HG03575 (cell line): ENCODE measurements around the gene SRPK2.

Source experiments
- ATAC-seq: cut with Tn5 transposase; IDR thresholded peaks from one replicate; pipeline ENCODE4 v1.9.1; 2021; ENCODE audit not compliant: unreplicated experiment, insufficient number of reproducible peaks, low FRiP score; ENCODE audit errors: extremely low read depth

Gene SRPK2

GRCh38 chr7:105180002-105180401 lies 208.7 kb downstream of the SRPK2 start:
- ATAC-seq: no peak

DNA sequence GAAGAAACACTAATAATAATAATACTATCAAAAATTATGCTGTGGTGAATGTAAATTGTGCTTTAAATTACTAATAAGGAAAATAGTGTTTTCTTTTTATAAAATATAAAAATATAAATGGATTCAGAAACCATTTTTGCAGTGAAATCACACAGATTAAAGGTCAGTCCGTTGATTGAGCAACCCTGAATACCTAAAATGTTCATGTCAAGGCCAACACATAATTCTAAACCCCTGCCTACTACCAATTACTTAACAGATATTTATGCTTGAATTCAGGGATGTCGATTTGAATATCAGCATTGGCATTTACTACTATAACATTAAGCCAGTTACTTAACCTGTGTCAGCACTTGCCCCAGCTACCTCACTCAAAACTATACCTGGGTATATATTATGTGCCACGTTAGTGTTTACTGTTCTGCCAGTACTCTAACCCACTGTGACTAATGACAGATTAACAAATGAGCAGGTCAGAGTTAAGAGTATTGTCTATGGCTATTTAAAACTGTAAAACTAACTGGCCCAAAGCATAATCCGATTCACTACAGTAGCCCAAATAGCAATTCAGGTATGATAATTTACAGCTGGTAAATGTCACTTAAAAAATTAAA lies 209.7 kb downstream of the SRPK2 start:
- ATAC-seq: no peak

DNA sequence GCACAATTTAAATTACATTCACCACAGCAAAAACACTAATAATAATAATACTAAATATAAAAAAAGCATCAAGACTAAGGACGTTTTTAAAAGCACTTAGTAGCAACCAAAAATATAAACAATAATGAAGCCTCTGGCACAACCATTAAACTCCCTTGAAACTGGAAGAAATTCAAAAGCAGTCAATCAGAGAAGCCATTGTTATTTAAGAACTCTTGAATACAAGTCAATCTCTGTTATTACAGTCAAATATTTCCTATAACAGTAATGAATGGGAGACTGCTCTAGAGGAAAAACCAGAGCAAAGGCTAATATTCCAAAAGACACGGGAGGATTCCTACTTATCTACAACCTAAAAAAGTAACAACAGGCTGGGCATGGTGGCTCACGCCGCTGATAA lies 210.5 kb downstream of the SRPK2 start:
- no peak for ATAC-seq

- no peak for ATAC-seq
Observed at GRCh38 chr7:105177026-105177425, 211.7 kb downstream of the SRPK2 start.

GRCh38 chr7:105173586-105173985 lies 215.1 kb downstream of the SRPK2 start:
- ATAC-seq: no peak

- no peak for ATAC-seq
Observed at GRCh38 chr7:105164751-105165150, 224.0 kb downstream of the SRPK2 start.

GRCh38 chr7:105163718-105164117 lies 225.0 kb downstream of the SRPK2 start:
- ATAC-seq: no peak

- ATAC-seq: no peak
Observed at GRCh38 chr7:105161366-105161765, 227.4 kb downstream of the SRPK2 start.

GRCh38 chr7:105157278-105157677 lies 231.4 kb downstream of the SRPK2 start:
- ATAC-seq: no peak

- ATAC-seq: no peak
Observed at GRCh38 chr7:105156731-105157130, 232.0 kb downstream of the SRPK2 start.

DNA sequence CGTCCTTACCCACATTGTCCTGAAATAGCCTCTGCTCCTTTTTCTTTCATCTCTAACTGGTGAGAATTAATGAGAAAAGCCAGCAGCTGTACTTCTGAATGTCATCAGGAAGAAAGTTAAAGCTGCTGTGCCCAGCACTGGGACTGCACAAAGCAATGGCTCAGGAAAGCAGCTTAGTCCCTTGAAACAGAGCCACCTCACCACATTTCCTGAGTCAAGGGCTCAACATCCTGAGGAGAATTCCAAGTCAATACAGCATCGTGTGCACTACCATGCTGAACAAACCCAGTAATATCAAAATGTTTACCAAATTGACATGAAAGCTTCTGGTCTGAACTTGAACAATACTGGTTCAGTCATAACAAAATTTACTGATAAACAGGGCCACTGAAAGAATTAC lies 234.6 kb downstream of the SRPK2 start:
- ATAC-seq: no peak

GRCh38 chr7:105153531-105153930 lies 235.2 kb downstream of the SRPK2 start:
- no peak for ATAC-seq

DNA sequence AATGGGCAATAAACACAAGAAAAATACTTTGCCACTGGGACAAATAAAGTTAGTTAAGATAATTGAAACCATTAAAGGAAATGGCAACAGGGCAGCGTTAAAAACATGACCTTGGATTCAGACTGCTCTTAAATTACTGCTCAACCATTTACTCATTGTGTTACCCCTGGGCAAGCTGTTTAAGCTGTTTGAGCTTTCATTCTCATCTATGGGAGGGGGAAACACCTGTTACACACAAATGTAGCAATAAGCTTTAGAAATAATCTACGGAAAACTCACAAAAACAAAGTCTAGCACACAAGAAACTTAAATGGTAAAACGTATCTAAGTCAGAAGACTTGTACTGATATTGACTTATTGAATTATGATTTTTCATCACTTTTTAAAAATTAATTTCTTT lies 237.6 kb downstream of the SRPK2 start:
- ATAC-seq: no peak

GRCh38 chr7:105149827-105150226 lies 238.9 kb downstream of the SRPK2 start:
- no peak for ATAC-seq

- ATAC-seq: no peak
Observed at GRCh38 chr7:105141068-105141467, 247.7 kb downstream of the SRPK2 start.

DNA sequence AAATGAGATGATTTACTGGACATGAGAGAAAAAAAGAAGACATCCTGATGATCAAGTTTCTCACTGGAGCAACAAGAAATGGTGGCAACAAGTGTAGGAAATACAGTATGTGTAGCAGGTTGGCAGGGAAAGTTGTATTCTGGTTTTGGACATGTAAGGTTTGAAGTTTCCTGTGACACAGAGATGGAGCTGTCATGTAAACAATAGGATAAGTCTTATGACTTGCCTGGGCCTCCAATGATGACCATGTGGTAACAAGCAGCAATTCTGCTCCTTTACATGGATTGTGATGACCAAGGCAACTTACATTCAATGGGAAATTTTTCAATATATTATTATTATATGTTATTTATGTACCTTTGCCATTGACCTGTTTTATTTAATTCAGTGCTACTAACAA lies 249.3 kb downstream of the SRPK2 start:
- ATAC-seq: no peak

GRCh38 chr7:105137898-105138297 lies 250.8 kb downstream of the SRPK2 start:
- ATAC-seq: no peak

DNA sequence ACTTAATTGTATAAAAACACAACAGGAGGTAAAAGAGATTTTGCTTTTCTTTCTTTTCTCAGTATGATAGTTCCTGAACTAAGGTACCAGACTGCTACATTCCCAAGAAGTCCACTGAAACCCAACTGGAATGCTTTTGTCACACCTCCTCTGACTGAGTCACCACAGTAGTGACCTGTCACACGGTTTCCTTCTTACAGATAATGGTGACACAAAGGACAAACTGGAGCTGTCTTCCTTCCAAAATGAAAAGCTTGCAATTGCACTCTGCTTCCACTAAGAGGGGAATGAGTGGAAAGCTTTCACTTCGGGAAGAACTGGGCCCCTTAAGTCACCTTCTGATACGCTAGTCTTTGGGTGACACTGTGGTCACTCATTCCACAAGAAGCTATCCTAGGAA lies 252.5 kb downstream of the SRPK2 start:
- ATAC-seq: no peak

GRCh38 chr7:105133986-105134655 lies 254.6 kb downstream of the SRPK2 start:
- ATAC-seq: no peak

GRCh38 chr7:105133358-105133757 lies 255.4 kb downstream of the SRPK2 start:
- ATAC-seq: no peak

DNA sequence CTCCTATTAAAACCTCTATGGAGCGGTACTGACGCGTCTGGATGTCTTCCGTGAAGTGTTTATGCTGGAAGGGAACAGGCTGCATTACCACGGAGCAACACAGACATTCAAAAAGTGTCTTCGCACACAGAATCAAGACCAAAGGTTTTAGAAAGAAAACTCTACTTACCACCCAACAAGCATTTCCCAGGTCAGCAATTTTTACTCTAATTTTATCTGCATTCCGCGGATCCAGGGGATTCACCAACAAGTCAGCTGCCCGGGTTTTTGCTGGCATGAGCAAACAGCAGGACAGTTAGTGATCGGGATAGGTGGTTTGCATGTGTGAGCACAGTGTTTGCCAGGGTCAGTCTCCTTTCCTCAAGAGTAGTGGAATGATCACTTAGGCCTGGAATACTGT lies 255.9 kb downstream of the SRPK2 start:
- ATAC-seq: no peak
